ENCODE data around the gene OPN1LW. TPM values are rescaled to one million over a fixed set of nuclear protein-coding genes. Genes with fewer than 3 reads are reported as not detected.
"Not testable (repeated sequence)": the region's sequence is repeated elsewhere in the genome, so short reads cannot be mapped to it uniquely, and the experiment has no call there.

OPN1LW gene
- total RNA-seq, result not detected in 2 replicates

- FAIRE-seq; DNase-seq (ENCODE audit: low read depth); H3K4me3 ChIP-seq (ENCODE audit: low read depth, low read length); H3K36me3 ChIP-seq (ENCODE audit: control insufficient read depth, insufficient read depth, low read length); H3K27me3 ChIP-seq (ENCODE audit: control insufficient read depth, insufficient read depth, low read length): not testable (repeated sequence)
These were observed at the start of gene OPN1LW for GRCh38 chrX:154144010-154144409. Gene OPN1LW (plus strand): TSS chrX:154144243. CDS start chrX:154144284, 41 bp downstream.

GRCh38 chrX:154094833-154095232 is 49.2 kb upstream of the OPN1LW start:
- Histone ChIP-seq H3K36me3 (ENCODE audit: control insufficient read depth, insufficient read depth, low read length) (no peaks in the 10 kb centered on the region), H3K4me3 (ENCODE audit: low read depth, low read length) (no peak overlapping the region), H3K27me3 (ENCODE audit: control insufficient read depth, insufficient read depth, low read length) (no peaks in the 10 kb centered on the region)
- TF ChIP-seq, protein P1, sequence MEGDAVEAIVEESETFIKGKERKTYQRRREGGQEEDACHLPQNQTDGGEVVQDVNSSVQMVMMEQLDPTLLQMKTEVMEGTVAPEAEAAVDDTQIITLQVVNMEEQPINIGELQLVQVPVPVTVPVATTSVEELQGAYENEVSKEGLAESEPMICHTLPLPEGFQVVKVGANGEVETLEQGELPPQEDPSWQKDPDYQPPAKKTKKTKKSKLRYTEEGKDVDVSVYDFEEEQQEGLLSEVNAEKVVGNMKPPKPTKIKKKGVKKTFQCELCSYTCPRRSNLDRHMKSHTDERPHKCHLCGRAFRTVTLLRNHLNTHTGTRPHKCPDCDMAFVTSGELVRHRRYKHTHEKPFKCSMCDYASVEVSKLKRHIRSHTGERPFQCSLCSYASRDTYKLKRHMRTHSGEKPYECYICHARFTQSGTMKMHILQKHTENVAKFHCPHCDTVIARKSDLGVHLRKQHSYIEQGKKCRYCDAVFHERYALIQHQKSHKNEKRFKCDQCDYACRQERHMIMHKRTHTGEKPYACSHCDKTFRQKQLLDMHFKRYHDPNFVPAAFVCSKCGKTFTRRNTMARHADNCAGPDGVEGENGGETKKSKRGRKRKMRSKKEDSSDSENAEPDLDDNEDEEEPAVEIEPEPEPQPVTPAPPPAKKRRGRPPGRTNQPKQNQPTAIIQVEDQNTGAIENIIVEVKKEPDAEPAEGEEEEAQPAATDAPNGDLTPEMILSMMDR (IDR thresholded peaks at IDR 0.05; ENCODE audit: insufficient read depth, low read length, severe bottlenecking), result no peak
- FAIRE-seq (peak; percentile 18), DNase-seq (ENCODE audit: low read depth) (no peak)

DNA sequence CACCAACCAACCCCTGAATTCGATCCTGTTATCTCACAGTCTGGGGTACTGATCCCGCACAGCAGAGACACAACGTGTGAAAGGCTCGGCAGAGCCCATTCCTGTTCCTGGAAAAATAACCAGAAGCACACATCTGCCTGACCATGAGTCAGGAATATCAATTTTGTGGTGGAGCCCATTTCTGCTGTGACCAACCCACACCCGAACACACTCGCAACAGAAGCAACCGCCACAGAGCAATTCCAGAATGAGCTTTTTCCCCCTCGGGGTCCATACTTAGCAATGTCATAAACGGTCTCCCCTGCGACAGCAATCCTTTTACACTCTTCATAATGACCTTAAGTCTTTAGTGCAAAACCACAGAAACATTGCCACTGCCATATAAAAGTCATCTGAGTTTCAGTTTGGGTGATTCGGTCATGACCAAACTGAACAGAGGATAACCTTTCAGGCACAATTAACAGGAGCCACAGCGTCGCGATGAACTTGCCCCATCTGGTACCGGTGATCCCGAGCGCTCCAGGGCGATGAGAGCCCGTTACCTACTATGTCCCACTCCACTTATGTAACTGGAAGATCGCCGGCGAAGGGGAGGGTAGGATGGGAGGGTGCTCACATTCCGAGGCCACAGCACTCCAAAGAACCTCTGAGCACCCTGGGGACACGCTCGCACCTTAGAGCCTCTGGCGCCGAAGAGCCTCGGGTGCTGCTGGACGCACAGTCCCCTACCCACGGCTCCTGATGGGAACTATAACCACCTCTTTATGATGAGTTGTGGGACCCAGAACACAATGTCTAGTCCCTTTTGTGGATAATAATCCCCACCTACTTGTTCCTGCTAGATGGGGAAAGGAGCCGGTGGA is 47.7 kb upstream of the OPN1LW start:
- FAIRE-seq (no peak), DNase-seq (ENCODE audit: low read depth) (no peak)
- H3K27me3 ChIP-seq (ENCODE audit: control insufficient read depth, insufficient read depth, low read length), result no peaks in the 10 kb centered on the region
- TF ChIP-seq, protein P1 (IDR thresholded peaks at IDR 0.05; ENCODE audit: insufficient read depth, low read length, severe bottlenecking), result no peak
- peak overlapping the region; percentile 53 for H3K4me3 ChIP-seq (ENCODE audit: low read depth, low read length)
- H3K36me3 ChIP-seq (ENCODE audit: control insufficient read depth, insufficient read depth, low read length), result no peaks in the 10 kb centered on the region

GRCh38 chrX:154097003-154097588 is 46.9 kb upstream of the OPN1LW start:
- DNase-seq (ENCODE audit: low read depth) (no peak), FAIRE-seq (no peak)
- Histone ChIP-seq H3K36me3 (ENCODE audit: control insufficient read depth, insufficient read depth, low read length) (no peaks in the 10 kb centered on the region), H3K27me3 (ENCODE audit: control insufficient read depth, insufficient read depth, low read length) (no peaks in the 10 kb centered on the region), H3K4me3 (ENCODE audit: low read depth, low read length) (peak overlapping the region; percentile 53)
- TF ChIP-seq, protein P1 (IDR thresholded peaks at IDR 0.05; ENCODE audit: insufficient read depth, low read length, severe bottlenecking), result no peak

DNA sequence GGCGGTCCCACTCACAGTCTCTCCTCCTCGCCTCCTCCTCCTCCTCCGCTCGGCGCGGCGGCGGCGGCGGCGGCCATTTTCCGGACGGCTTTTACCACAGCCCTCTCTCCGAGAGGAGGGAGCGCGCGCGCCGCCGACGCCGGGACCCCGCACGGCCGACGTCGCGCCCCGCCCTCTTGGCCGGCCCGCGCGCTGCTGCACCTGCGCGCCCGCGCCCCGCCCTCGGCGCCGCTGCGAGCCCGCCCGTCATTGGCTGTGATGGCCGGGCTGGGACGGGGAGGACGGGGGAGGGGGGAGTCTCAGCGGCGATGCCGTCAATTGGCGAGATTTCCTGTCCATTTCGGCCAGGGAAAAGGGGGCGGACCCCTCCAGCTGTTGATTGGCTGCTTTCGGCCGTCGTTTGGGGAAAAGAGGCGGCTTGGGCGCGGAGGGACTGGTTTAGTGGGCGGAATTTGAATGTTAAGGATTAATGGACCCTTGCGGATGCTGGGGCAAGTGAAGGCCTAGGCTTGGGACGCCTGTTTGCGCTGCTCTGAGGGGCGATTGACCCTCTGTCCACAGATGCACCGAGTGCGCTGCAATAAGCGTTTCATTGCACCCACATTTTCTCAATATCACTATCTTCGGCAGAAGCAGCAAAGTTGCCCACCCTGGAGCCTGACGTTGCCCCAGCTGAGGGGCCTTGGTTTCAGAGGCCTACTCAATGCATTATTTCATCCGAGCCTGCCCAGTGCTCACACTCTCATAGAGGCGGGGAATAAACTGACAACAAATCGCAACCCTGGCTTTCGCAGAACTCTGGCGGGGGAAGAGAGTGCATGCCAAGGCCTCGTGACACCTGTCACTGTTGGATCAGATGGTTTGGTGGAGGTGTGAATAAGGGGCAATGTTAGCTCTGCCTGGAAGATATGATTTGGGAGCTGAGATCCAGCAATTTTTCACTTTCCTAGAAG is 46.2 kb upstream of the OPN1LW start, which contains the start of gene MECP2:
Gene MECP2, minus strand, starts transcription at position 129 of the 953 bp plus-strand sequence.
- Histone ChIP-seq H3K4me3 (ENCODE audit: low read depth, low read length) (peak within 1 kb of the TSS; percentile 53), H3K36me3 (ENCODE audit: control insufficient read depth, insufficient read depth, low read length) (no peaks in the 10 kb centered on the region), H3K27me3 (ENCODE audit: control insufficient read depth, insufficient read depth, low read length) (no peaks in the 10 kb centered on the region)
- TF ChIP-seq, protein P1 (IDR thresholded peaks at IDR 0.05; ENCODE audit: insufficient read depth, low read length, severe bottlenecking), result no peak
- no peak for FAIRE-seq
- peak; percentile 76 for DNase-seq (ENCODE audit: low read depth)

Measured in bronchial epithelial cell (primary cell).